IMR-90 (cell line): ENCODE results near the gene NPW. TPM values are rescaled to one million over a fixed set of nuclear protein-coding genes. Genes with fewer than 3 reads are reported as not detected.

ENCODE experiments used
- ATAC-seq: fragments of 200-7000 bp; cut with Tn5 transposase; 2 replicates; pipeline ENCODE4 v1.9.1; 2020; ENCODE audit warnings: low read depth, mild to moderate bottlenecking, moderate library complexity
- BruUV-seq: library from RNA; stranded (reverse); fragments of 400-500 nt; replicated peaks from 2 replicates; lab custom pipeline; 2021; lab: Mats Ljungman, UMichigan
- CTCF ChIA-PET: fragments of 300-600 bp; formaldehyde crosslinking; extraction: SDS; loops from one replicate; lab custom pipeline; 2021; ENCODE audit warnings: antibody characterized with exemption; lab: Yijun Ruan, JAX
- POLR2A ChIA-PET: fragments of 300-600 bp; sonication (Branson Sonifier 250); formaldehyde crosslinking; loops from one replicate; lab custom pipeline; 2022; ENCODE audit warnings: antibody characterized with exemption; ENCODE audit not compliant: unreplicated experiment; lab: Charles Lee
- DNase-seq: peaks from one replicate; pipeline ENCODE4 v3.0.0; 2013
- H2AFZ ChIP-seq: replicated peaks from 2 replicates; pipeline ENCODE3; 2013; ENCODE audit warnings: low read length, mild to moderate bottlenecking; ENCODE audit not compliant: poor library complexity
- H2AK5ac ChIP-seq: 2 replicates; pipeline ENCODE4 v1.6.1; 2013; ENCODE audit warnings: low read depth, low read length, inconsistent platforms
- H2AK9ac ChIP-seq: replicated peaks from 2 replicates; pipeline ENCODE3; 2013; ENCODE audit warnings: mild to moderate bottlenecking, low read depth, low read length, moderate library complexity; ENCODE audit not compliant: poor library complexity
- H2BK120ac ChIP-seq: 2 replicates; pipeline ENCODE4 v1.6.1; 2013; ENCODE audit warnings: low read depth, low read length, inconsistent platforms
- H2BK15ac ChIP-seq: 3 replicates; pipeline ENCODE4 v1.6.1; 2013; ENCODE audit warnings: low read depth, low read length, inconsistent platforms
- H2BK20ac ChIP-seq: 2 replicates; pipeline ENCODE4 v1.6.1; 2013; ENCODE audit warnings: low read depth, mild to moderate bottlenecking, inconsistent platforms, low read length, moderate library complexity
- H2BK5ac ChIP-seq: 2 replicates; pipeline ENCODE4 v1.6.1; 2013; ENCODE audit warnings: mild to moderate bottlenecking, low read depth, low read length, inconsistent platforms; ENCODE audit not compliant: poor library complexity, severe bottlenecking
- H3K14ac ChIP-seq: replicated peaks from 2 replicates; pipeline ENCODE4 v1.6.1; 2013; ENCODE audit warnings: low read depth, low read length, inconsistent platforms
- H3K18ac ChIP-seq: 2 replicates; pipeline ENCODE4 v1.6.1; 2013; ENCODE audit warnings: low read depth, low read length, control low read depth
- H3K23ac ChIP-seq: 2 replicates; pipeline ENCODE4 v1.6.1; 2013; ENCODE audit warnings: low read depth, low read length, inconsistent platforms
- H3K27ac ChIP-seq: 2 replicates; pipeline ENCODE4 v1.5.1; 2013; ENCODE audit warnings: mild to moderate bottlenecking, control low read depth, low read length; ENCODE audit not compliant: insufficient read depth
- H3K27me3 ChIP-seq: 2 replicates; pipeline ENCODE4 v1.6.1; 2013; ENCODE audit warnings: low read length; ENCODE audit not compliant: control insufficient read depth, insufficient read depth
- H3K36me3 ChIP-seq: 2 replicates; pipeline ENCODE4 v1.6.1; 2013; ENCODE audit warnings: low read length, mixed read lengths; ENCODE audit not compliant: control insufficient read depth, insufficient read depth
- H3K4ac ChIP-seq: 2 replicates; pipeline ENCODE4 v1.6.1; 2013; ENCODE audit warnings: low read depth, low read length, inconsistent platforms
- H3K4me1 ChIP-seq: 2 replicates; pipeline ENCODE4 v1.6.1; 2013; ENCODE audit warnings: low read length, mixed read lengths; ENCODE audit not compliant: control insufficient read depth, insufficient read depth
- H3K4me2 ChIP-seq: 2 replicates; pipeline ENCODE4 v1.6.1; 2013; ENCODE audit warnings: low read depth, mild to moderate bottlenecking, control low read depth, low read length, moderate library complexity
- H3K4me3 ChIP-seq: 2 replicates; pipeline ENCODE4 v1.5.1; 2013; ENCODE audit warnings: low read depth, mild to moderate bottlenecking, control low read depth, low read length, moderate library complexity; ENCODE audit not compliant: insufficient read depth
- H3K56ac ChIP-seq: 2 replicates; pipeline ENCODE4 v1.6.1; 2013; ENCODE audit warnings: low read length, inconsistent platforms; ENCODE audit not compliant: insufficient read depth; ENCODE audit errors: extremely low read depth
- H3K79me1 ChIP-seq, 2 experiments: 2 replicates each; pipeline ENCODE4 v1.6.1; 2013; ENCODE audit warnings: low read length in 2 of 2, inconsistent platforms in 1 of 2, low read depth in 1 of 2
- H3K9ac ChIP-seq: 2 replicates; pipeline ENCODE4 v1.6.1; 2013; ENCODE audit warnings: low read depth, low read length, control low read depth
- H3K9me1 ChIP-seq: 2 replicates; pipeline ENCODE4 v1.6.1; 2013; ENCODE audit warnings: low read length, inconsistent platforms; ENCODE audit not compliant: insufficient read depth
- H3K9me3 ChIP-seq: 2 replicates; pipeline ENCODE4 v1.6.1; 2013; ENCODE audit warnings: low read length; ENCODE audit not compliant: control insufficient read depth, insufficient read depth
- H4K20me1 ChIP-seq: 2 replicates; pipeline ENCODE4 v1.6.1; 2013; ENCODE audit warnings: low read length, inconsistent platforms; ENCODE audit not compliant: insufficient read depth
- H4K5ac ChIP-seq: 2 replicates; pipeline ENCODE4 v1.6.1; 2013; ENCODE audit warnings: mild to moderate bottlenecking, low read depth, low read length, control low read depth
- H4K8ac ChIP-seq, 2 experiments: 2 replicates each; pipeline ENCODE4 v1.6.1; 2013; ENCODE audit warnings: low read depth in 2 of 2, low read length in 2 of 2, control low read depth in 1 of 2, inconsistent platforms in 1 of 2
- H4K91ac ChIP-seq: 2 replicates; pipeline ENCODE4 v1.6.1; 2013; ENCODE audit warnings: low read depth, low read length, inconsistent platforms; ENCODE audit not compliant: insufficient read depth
- CEBPB ChIP-seq: IDR thresholded peaks from 2 replicates; pipeline ENCODE4 v1.6.1; 2012; ENCODE audit warnings: low read depth, low read length, improper control_type of control experiment
- CHD1 ChIP-seq: IDR thresholded peaks from 2 replicates; pipeline ENCODE4 v1.6.1; 2012; ENCODE audit warnings: low read depth, low read length, improper control_type of control experiment
- CTCF ChIP-seq: conservative IDR thresholded peaks from 2 replicates; pipeline ENCODE4 v1.5.1; 2012; ENCODE audit warnings: mild to moderate bottlenecking, low read depth, low read length, improper control_type of control experiment
- FOS ChIP-seq: fragments of 150-350 bp; IDR thresholded peaks from 2 replicates; pipeline ENCODE4 v1.6.1; 2016; ENCODE audit warnings: low read depth, low read length
- MAZ ChIP-seq: IDR thresholded peaks from 2 replicates; pipeline ENCODE4 v1.6.1; 2012; ENCODE audit warnings: low read depth, mild to moderate bottlenecking, low read length, improper control_type of control experiment, moderate library complexity, borderline replicate concordance
- MXI1 ChIP-seq: IDR thresholded peaks from 2 replicates; pipeline ENCODE4 v1.6.1; 2012; ENCODE audit warnings: low read depth, mild to moderate bottlenecking, low read length, moderate library complexity, borderline replicate concordance
- NFE2L2 ChIP-seq: fragments of 150-350 bp; IDR thresholded peaks from 2 replicates; pipeline ENCODE4 v1.6.1; 2016; ENCODE audit warnings: low read depth, mild to moderate bottlenecking, low read length
- POLR2A ChIP-seq: IDR thresholded peaks from 2 replicates; pipeline ENCODE4 v1.6.1; 2012; ENCODE audit warnings: mild to moderate bottlenecking, low read depth, low read length
- RAD21 ChIP-seq: IDR thresholded peaks from 2 replicates; pipeline ENCODE4 v1.6.1; 2012; ENCODE audit warnings: low read length, improper control_type of control experiment
- RCOR1 ChIP-seq: IDR thresholded peaks from 2 replicates; pipeline ENCODE4 v1.6.1; 2012; ENCODE audit warnings: mild to moderate bottlenecking, low read length, improper control_type of control experiment; ENCODE audit not compliant: insufficient replicate concordance
- RFX5 ChIP-seq: IDR thresholded peaks from 2 replicates; pipeline ENCODE4 v1.8.0; 2012; ENCODE audit warnings: low read depth, mild to moderate bottlenecking, low read length, moderate library complexity
- SMC3 ChIP-seq: fragments of 150-350 bp; IDR thresholded peaks from 2 replicates; pipeline ENCODE4 v1.6.1; 2016; ENCODE audit warnings: low read depth, mild to moderate bottlenecking, antibody characterized with exemption, low read length, moderate library complexity
- WGBS, 2 experiments: methylation state at CpG; one replicate each; pipeline versions ENCODE4 v1.1.5 to v1.1.7; 2013; ENCODE audit warnings: missing lambda C conversion rate in 2 of 2; ENCODE audit not compliant: insufficient read length in 1 of 2; ENCODE audit errors: extremely low coverage in 2 of 2; 5-methylcytosine and 5-hydroxymethylcytosine counted together
- dilution Hi-C: fragments of 300-500 bp; cut with HindIII; formaldehyde crosslinking; loops from one replicate; pipeline ENCODE4 v1.14.3; 2018; ENCODE audit warnings: low sequenced_read_pairs; ENCODE audit not compliant: unreplicated experiment
- in situ Hi-C: fragments of 300-500 bp; cut with MboI; formaldehyde crosslinking; loops from 3 replicates; pipeline ENCODE4 v1.14.3; 2019; ENCODE audit warnings: low sequenced_read_pairs, inconsistent platforms, mixed read lengths
- intact Hi-C: fragments of 100-400 bp; cut with micrococcal nuclease; formaldehyde crosslinking; loops from 2 replicates; pipeline ENCODE4 v1.10.0; 2022
- polyA plus RNA-seq, 3 experiments: library from polyadenylated mRNA; depleted of rRNA; stranded (reverse); fragments of >200 nt; gene quantifications; 2 replicates each; pipeline ENCODE4 v1.2.3, GENCODE V29; 2012; ENCODE audit warnings: low replicate concordance in 1 of 3
- total RNA-seq: library from RNA; depleted of rRNA; stranded (reverse); fragments of >200 nt; gene quantifications from 2 replicates; pipeline ENCODE4 v1.2.3, GENCODE V29; 2012
- TF ChIP-seq, protein P1 (sequence below): fragments of 150-350 bp; IDR thresholded peaks from 2 replicates; pipeline ENCODE4 v1.6.1; 2016; ENCODE audit warnings: low read depth, mild to moderate bottlenecking, low read length, moderate library complexity, borderline replicate concordance

NPW gene
- total and polyA plus RNA-seq, 2 of the 4 experiments (the other 2 are of a cell fraction) = 0.18 to 2.0 TPM

DNA sequence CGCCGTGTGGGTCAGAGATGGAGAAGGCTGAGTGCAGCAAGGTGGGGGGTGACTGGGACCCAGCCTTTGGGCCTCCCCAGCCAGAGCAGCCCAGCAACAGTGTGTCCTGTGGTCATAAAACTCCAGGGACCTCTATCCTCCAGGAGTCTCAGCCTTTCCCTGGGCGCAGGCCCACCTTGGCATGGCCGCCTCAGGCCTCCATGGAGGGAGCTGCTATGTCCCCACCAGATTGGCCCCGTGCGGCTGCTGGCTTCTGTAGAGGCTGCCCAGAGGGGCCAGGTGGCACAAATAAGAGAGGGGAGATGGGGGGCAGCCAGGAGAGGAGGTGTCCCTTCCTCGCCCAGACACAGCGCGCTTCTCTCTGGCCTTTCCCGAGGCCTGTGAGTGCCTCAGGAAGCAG is 32.4 kb upstream of the NPW start:
- dilution Hi-C loops = no loop called here
- Histone ChIP-seq H3K4me2 (no peak overlapping the region), H2BK5ac (no peak overlapping the region), H4K8ac (no peak overlapping the region), H2AK9ac (no peak overlapping the region), H3K79me1 (peaks cover 21 to 29% of the 10 kb centered on the region in 2 experiments), H2BK15ac (no peak overlapping the region), H2BK20ac (no peak overlapping the region), H3K56ac (no peak overlapping the region), H3K23ac (no peak overlapping the region), H3K36me3 (peaks cover 13% of the 10 kb centered on the region), H3K4me1 (peaks cover 14% of the 10 kb centered on the region), H3K4ac (no peak overlapping the region), H3K27ac (no peak overlapping the region), H2BK120ac (no peak overlapping the region), H2AK5ac (no peak overlapping the region), H3K4me3 (no peak overlapping the region), H2AFZ (no peak overlapping the region), H4K91ac (no peak overlapping the region), H3K9me3 (no peaks in the 10 kb centered on the region), H4K5ac (no peak overlapping the region), H3K18ac (no peak overlapping the region), H3K9me1 (peaks cover 9% of the 10 kb centered on the region), H4K20me1 (no peaks in the 10 kb centered on the region; the same call in 1 of the 2 replicates), H3K27me3 (peaks cover 23% of the 10 kb centered on the region), H3K14ac (no peak overlapping the region), H3K9ac (no peak overlapping the region)
- in situ Hi-C loops = no loop called here
- no CpG with 5 or more reads among the region's 10 CpGs for WGBS, 2 experiments
- intact Hi-C loops = no loop called here
- no peak for TF ChIP-seq RFX5
- no peak for TF ChIP-seq RAD21
- TF ChIP-seq POLR2A = no peak
- no peak for TF ChIP-seq CTCF
- TF ChIP-seq CHD1 = no peak
- TF ChIP-seq, protein P1, sequence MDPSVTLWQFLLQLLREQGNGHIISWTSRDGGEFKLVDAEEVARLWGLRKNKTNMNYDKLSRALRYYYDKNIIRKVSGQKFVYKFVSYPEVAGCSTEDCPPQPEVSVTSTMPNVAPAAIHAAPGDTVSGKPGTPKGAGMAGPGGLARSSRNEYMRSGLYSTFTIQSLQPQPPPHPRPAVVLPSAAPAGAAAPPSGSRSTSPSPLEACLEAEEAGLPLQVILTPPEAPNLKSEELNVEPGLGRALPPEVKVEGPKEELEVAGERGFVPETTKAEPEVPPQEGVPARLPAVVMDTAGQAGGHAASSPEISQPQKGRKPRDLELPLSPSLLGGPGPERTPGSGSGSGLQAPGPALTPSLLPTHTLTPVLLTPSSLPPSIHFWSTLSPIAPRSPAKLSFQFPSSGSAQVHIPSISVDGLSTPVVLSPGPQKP = no peak
- no peak for TF ChIP-seq SMC3
- TF ChIP-seq MAZ = no peak
- TF ChIP-seq MXI1 = no peak
- TF ChIP-seq FOS = no peak
- no peak for TF ChIP-seq NFE2L2
- TF ChIP-seq RCOR1 = no peak
- TF ChIP-seq CEBPB = no peak
- no peak for DNase-seq
- CTCF ChIA-PET = no interaction called here
- POLR2A ChIA-PET = no interaction called here
- ATAC-seq = no peak
- no TSS peak for BruUV-seq
